HG03432 (cell line): ENCODE results near the gene KRTAP3-2.

Experiments
- ATAC-seq: cut with Tn5 transposase; IDR thresholded peaks from one replicate; pipeline ENCODE4 v1.9.1; 2021; ENCODE audit warnings: mild to moderate bottlenecking, moderate library complexity; ENCODE audit not compliant: unreplicated experiment

The KRTAP3-2 gene

GRCh38 chr17:41012326-41013120, 12.8 kb upstream of the KRTAP3-2 start:
- ATAC-seq: no peak

GRCh38 chr17:41010441-41010840, 10.7 kb upstream of the KRTAP3-2 start:
- ATAC-seq: no peak

- no peak for ATAC-seq
Measured at GRCh38 chr17:41009936-41010335, 10.2 kb upstream of the KRTAP3-2 start.

GRCh38 chr17:41009301-41009760, 9.6 kb upstream of the KRTAP3-2 start:
- ATAC-seq: no peak

GRCh38 chr17:41008811-41009210, 9.1 kb upstream of the KRTAP3-2 start, which contains the start of gene KRTAP3-1:
TSS of gene KRTAP3-1 (minus strand) at chr17:41009128. CDS start at chr17:41009074, 54 bp downstream.
- no peak for ATAC-seq

GRCh38 chr17:41004397-41004796, 4.7 kb upstream of the KRTAP3-2 start:
- no peak for ATAC-seq

- no peak for ATAC-seq
Measured at GRCh38 chr17:41003926-41004325, 4.2 kb upstream of the KRTAP3-2 start.

GRCh38 chr17:41002814-41003213, 3.1 kb upstream of the KRTAP3-2 start:
- no peak for ATAC-seq

- ATAC-seq: no peak
Measured at GRCh38 chr17:41001795-41002194, 2.1 kb upstream of the KRTAP3-2 start.

GRCh38 chr17:40997361-40997760, 2.3 kb downstream of the KRTAP3-2 start:
- no peak for ATAC-seq

- ATAC-seq: no peak
Measured at GRCh38 chr17:40996829-40997228, 2.9 kb downstream of the KRTAP3-2 start.

- ATAC-seq: no peak
Measured at GRCh38 chr17:40995116-40995515, 4.6 kb downstream of the KRTAP3-2 start.

GRCh38 chr17:40993839-40994238, 5.9 kb downstream of the KRTAP3-2 start, which contains the start of gene KRTAP3-3:
TSS of gene KRTAP3-3 (minus strand) at chr17:40994164. CDS start at chr17:40994097, 67 bp downstream.
- ATAC-seq: no peak

GRCh38 chr17:40993084-40993483, 6.6 kb downstream of the KRTAP3-2 start:
- no peak for ATAC-seq

GRCh38 chr17:40992666-40993065, 7.0 kb downstream of the KRTAP3-2 start:
- no peak for ATAC-seq

- no peak for ATAC-seq
Measured at GRCh38 chr17:40986920-40987319, 12.8 kb downstream of the KRTAP3-2 start.

- no peak for ATAC-seq
Measured at GRCh38 chr17:40984226-40984625, 15.5 kb downstream of the KRTAP3-2 start, which contains the start of gene KRT40. TSS of gene KRT40 (minus strand) at chr17:40984326. CDS start at chr17:40984273, 53 bp downstream.

- ATAC-seq: no peak
Measured at GRCh38 chr17:40981115-40981514, 18.6 kb downstream of the KRTAP3-2 start.

GRCh38 chr17:40980596-40980995, 19.1 kb downstream of the KRTAP3-2 start:
- no peak for ATAC-seq

- ATAC-seq: no peak
Measured at GRCh38 chr17:40980117-40980516, 19.6 kb downstream of the KRTAP3-2 start.

GRCh38 chr17:40978575-40979151, 21.0 kb downstream of the KRTAP3-2 start:
- no peak for ATAC-seq

GRCh38 chr17:40975516-40975915, 24.2 kb downstream of the KRTAP3-2 start:
- no peak for ATAC-seq
